Rectal smooth muscle tissue (tissue), 1 donor: ENCODE data around the gene EHBP1.
A peak's percentile ranks its signal among the peaks of the same experiment; 100 is the strongest.

Experiments
- H3K27ac ChIP-seq: one replicate; pipeline ENCODE4 v1.7.0; 2013; ENCODE audit warnings: low read depth, low read length, inconsistent platforms
- H3K27me3 ChIP-seq: one replicate; pipeline ENCODE4 v1.7.0; 2013; ENCODE audit warnings: low read length; ENCODE audit not compliant: control insufficient read depth, insufficient read depth
- H3K36me3 ChIP-seq: one replicate; pipeline ENCODE4 v1.7.0; 2013; ENCODE audit warnings: low read length; ENCODE audit not compliant: control insufficient read depth, insufficient read depth
- H3K4me1 ChIP-seq: one replicate; pipeline ENCODE4 v1.7.0; 2013; ENCODE audit warnings: low read length; ENCODE audit not compliant: control insufficient read depth, insufficient read depth
- H3K4me3 ChIP-seq: one replicate; pipeline ENCODE4 v1.7.0; 2013; ENCODE audit warnings: low read length
- H3K9ac ChIP-seq: one replicate; pipeline ENCODE4 v1.7.0; 2013; ENCODE audit warnings: low read length

Gene EHBP1

DNA sequence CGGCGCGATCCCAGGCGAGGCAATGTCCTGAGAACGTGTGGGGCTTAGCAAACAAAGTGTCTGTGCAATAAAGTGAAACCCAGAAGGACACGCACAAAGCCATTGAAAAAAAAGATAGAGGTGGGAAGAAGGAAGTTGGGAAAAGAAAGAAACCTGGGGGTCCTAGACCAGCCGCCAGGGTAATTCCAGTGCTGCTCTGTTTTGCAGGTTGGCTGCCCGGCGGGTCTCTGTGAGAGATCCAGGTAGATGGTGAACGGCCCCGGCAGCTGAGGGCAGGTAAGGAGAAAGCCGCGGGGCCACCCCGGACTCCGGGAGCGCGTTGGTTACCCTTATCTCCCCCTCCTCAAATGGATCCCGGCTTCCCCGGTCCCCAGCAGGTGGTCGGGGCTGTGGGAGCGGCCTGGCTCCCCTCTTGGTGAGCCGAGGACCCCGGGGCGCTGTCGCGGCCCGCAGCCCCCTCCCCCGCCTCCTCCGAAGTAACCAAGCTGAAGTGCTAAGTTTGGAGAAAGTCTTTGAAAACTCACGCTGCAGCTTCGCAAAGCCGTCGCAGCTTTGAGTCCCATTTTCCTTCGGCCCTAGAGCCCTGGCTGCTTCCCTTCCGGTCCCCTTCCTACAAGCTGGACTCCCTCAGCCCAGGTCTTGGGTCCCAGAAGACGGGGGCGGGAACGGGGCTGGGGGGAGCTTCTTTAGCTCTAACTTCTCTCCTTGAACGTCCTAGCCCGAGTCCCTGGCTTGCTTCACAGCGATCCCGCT is 345.7 kb downstream of the EHBP1 start:
- H3K9ac ChIP-seq = no peak overlapping the region
- H3K27me3 ChIP-seq = peaks cover 63% of the 10 kb centered on the region

DNA sequence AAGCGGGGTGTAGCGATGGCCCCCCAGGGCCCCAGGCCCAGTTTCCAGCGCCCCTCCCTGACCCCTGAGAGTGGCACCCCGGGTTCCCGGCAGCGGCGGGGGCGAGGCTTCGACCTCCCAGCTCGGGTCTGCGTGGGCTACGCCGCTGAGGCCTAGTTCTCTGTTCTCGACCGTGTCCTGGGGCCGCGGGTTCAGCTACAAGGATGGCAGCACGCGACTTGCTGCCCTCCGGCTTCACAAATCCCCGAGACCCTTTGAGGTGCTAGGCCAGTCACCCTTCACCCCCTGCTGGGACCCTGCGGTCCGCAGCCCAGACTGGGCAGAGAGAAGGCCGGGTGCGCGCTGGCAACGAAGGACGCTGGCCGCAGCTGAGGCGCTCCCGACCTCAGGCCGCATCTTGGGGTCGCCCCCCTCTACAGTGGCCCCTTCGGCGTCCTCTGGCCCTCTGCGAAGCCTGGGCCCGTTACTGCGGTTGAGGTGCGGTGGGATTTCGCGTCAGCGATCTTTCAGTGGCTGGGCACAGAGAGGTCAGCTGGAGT is 346.4 kb downstream of the EHBP1 start:
- no peaks in the 10 kb centered on the region for H3K36me3 ChIP-seq
- H3K4me1 ChIP-seq = peaks cover 13% of the 10 kb centered on the region
- H3K27ac ChIP-seq = no peak overlapping the region
- H3K4me3 ChIP-seq = no peak overlapping the region
- H3K9ac ChIP-seq = no peak overlapping the region
- peaks cover 69% of the 10 kb centered on the region for H3K27me3 ChIP-seq

More for the DNA sequence above, 345.7 kb downstream of the EHBP1 start:
- H3K36me3 ChIP-seq = no peaks in the 10 kb centered on the region
- H3K4me1 ChIP-seq = peaks cover 13% of the 10 kb centered on the region
- H3K4me3 ChIP-seq = peak overlapping the region; percentile 55
- no peak overlapping the region for H3K27ac ChIP-seq

DNA sequence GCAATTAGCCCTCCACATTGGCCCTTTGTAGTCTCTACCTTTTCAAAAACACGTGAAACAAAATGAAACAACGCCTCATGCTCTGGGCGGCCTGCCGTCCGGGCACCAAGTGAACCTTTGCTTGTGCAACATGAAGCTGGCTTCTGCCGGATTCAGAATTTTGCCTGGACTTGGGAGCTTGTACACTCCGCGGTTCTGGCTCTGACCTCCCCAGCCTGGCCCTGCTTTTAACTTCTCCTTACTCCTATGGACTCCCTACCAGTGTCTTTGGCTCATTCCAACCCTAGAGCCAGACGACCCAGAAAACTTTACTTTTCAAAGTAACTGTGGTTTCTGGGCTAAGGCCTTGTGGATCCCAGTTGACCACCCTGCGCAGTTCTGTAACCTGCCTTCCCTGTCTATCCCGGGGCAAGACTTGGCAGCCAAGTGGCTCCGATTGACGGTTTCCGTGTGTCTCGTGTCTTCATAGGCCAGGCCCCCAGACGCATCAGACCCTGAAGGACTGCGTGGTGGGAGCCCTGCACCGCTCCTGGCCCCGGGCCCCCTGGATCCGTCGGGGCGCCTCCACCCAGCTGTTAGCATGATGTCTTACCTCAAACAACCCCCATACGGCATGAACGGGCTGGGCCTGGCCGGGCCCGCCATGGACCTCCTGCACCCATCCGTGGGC is 347.0 kb downstream of the EHBP1 start:
- peaks cover 13% of the 10 kb centered on the region for H3K4me1 ChIP-seq
- H3K36me3 ChIP-seq = no peaks in the 10 kb centered on the region
- H3K4me3 ChIP-seq = no peak overlapping the region

DNA sequence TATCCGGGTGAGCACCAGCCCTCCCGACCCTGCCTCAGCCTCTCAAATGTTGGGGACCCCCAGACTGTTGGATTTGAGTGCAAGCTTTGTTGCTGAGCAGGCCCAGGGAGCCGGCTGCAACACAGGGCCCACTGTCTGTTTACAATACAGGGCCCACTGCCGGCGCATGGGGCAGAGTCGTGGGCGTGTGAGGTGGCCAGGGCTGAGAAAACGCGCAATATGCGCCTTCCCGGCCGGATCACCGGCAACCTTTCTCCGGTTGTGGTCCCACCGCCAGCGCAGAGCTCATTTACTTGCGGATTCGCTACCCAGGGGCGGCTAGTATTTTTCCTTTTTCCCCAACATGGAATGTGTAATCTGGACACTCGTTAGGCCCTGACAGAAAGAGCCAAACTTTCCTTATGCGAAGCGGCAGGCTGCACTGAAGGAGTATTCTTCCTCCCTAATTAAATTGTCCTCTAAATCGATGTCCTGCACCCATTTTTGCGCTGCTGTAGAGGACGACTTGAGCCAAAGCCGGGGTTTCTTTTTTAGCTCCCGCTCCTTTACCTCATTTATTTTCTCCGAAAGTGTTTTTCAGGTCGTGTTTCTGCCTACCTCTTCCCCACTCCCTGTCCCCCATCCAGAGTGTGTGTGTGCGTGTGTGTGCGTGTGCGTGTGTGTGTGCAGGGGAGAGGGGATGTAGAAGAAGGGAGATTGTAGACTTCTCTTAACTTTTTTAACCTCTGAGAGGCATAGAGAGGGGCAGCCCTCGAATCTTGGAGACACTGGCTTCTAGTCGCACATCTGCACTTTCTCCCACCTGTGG is 347.8 kb downstream of the EHBP1 start:
- H3K4me1 ChIP-seq = peaks cover 13% of the 10 kb centered on the region
- H3K27me3 ChIP-seq = peaks cover 74% of the 10 kb centered on the region
- no peak overlapping the region for H3K4me3 ChIP-seq
- no peaks in the 10 kb centered on the region for H3K36me3 ChIP-seq
- H3K9ac ChIP-seq = no peak overlapping the region
- H3K27ac ChIP-seq = no peak overlapping the region

More for the DNA sequence above, 347.0 kb downstream of the EHBP1 start:
- H3K27ac ChIP-seq = no peak overlapping the region
- peaks cover 74% of the 10 kb centered on the region for H3K27me3 ChIP-seq
- H3K9ac ChIP-seq = no peak overlapping the region

DNA sequence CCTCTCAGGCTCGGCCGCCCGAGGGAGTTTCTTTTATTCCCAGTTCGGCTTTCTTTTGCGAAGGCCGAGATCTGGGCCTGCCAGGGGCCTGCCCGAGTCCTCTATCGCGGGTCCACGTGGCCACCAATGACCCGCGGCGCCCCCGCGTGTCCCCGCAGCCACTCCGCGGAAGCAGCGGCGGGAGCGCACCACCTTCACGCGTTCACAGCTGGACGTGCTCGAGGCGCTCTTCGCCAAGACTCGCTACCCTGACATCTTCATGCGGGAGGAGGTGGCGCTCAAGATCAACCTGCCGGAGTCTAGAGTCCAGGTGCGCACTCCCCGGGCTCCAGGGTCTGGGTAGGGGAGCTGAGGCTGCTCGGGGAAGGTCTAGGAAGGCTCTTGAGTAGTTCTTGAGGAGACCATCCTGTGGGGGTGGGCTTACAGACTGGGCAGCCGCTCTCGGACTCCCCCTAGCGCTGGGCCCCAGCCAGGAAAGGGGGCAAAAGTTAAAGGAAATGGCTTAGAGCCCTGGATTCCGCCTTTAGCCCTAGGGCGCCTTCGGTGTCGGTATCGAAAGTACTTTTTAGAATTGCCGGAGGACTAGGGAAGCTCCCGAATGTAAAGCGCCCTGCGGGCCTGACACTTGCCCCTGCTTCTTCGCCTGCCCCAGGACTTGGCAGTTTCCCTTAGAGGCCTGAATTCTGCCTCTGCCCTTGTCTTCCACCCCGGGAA is 348.5 kb downstream of the EHBP1 start:
- no peak overlapping the region for H3K9ac ChIP-seq
- H3K4me3 ChIP-seq = peak overlapping the region; percentile 50
- H3K27ac ChIP-seq = no peak overlapping the region
- peaks cover 18% of the 10 kb centered on the region for H3K4me1 ChIP-seq
- peaks cover 75% of the 10 kb centered on the region for H3K27me3 ChIP-seq
- no peaks in the 10 kb centered on the region for H3K36me3 ChIP-seq

DNA sequence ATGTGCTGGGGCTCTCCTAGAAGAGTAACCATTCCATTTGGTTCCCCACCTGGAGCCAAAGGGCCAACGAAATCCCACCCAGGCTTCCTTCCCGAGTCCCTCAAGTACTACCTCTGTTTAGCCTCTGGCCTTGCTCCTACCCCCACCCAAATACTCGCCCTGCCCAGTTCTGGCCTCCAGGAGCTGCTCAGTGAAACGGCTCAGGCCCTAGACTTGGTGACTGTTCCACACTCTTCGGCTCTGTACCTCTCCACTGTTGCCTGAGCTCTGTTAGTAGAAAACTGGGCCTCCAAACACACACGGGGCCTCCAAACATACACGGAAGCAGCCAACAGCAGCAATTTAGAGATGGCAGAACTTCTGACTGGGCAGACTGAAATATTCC is 349.3 kb downstream of the EHBP1 start:
- peaks cover 75% of the 10 kb centered on the region for H3K27me3 ChIP-seq

DNA sequence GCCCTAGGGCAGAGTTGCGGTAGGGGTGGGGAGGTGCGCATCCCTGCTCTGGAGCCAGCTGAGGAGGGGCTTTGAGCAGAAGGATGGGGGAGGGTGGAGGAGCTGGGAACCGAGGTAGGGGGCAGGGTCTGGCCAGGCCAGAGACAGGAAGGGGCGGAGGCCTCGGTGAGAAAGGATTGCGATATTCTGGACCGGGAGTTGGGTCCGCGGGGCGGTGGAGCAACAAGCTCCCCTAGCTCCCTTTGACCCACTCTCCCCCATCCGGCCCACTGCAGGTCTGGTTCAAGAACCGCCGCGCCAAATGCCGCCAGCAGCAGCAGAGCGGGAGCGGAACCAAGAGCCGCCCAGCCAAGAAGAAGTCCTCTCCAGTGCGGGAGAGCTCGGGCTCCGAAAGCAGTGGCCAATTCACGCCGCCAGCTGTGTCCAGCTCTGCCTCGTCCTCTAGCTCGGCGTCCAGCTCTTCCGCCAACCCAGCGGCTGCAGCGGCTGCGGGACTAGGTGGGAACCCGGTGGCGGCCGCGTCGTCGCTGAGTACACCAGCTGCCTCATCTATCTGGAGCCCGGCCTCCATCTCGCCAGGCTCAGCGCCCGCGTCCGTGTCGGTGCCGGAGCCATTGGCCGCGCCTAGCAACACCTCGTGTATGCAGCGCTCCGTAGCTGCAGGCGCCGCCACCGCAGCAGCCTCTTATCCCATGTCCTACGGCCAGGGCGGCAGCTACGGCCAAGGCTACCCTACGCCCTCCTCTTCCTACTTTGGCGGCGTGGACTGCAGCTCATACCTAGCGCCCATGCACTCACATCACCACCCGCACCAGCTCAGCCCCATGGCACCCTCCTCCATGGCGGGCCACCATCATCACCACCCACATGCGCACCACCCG is 350.0 kb downstream of the EHBP1 start:
- Histone ChIP-seq H3K4me3 (no peak overlapping the region), H3K9ac (no peak overlapping the region), H3K27ac (no peak overlapping the region), H3K27me3 (peaks cover 75% of the 10 kb centered on the region), H3K36me3 (no peaks in the 10 kb centered on the region), H3K4me1 (peaks cover 12% of the 10 kb centered on the region)

More for the DNA sequence above, 349.3 kb downstream of the EHBP1 start:
- H3K9ac ChIP-seq = no peak overlapping the region
- H3K4me1 ChIP-seq = peaks cover 13% of the 10 kb centered on the region
- no peak overlapping the region for H3K4me3 ChIP-seq
- no peaks in the 10 kb centered on the region for H3K36me3 ChIP-seq
- H3K27ac ChIP-seq = no peak overlapping the region

DNA sequence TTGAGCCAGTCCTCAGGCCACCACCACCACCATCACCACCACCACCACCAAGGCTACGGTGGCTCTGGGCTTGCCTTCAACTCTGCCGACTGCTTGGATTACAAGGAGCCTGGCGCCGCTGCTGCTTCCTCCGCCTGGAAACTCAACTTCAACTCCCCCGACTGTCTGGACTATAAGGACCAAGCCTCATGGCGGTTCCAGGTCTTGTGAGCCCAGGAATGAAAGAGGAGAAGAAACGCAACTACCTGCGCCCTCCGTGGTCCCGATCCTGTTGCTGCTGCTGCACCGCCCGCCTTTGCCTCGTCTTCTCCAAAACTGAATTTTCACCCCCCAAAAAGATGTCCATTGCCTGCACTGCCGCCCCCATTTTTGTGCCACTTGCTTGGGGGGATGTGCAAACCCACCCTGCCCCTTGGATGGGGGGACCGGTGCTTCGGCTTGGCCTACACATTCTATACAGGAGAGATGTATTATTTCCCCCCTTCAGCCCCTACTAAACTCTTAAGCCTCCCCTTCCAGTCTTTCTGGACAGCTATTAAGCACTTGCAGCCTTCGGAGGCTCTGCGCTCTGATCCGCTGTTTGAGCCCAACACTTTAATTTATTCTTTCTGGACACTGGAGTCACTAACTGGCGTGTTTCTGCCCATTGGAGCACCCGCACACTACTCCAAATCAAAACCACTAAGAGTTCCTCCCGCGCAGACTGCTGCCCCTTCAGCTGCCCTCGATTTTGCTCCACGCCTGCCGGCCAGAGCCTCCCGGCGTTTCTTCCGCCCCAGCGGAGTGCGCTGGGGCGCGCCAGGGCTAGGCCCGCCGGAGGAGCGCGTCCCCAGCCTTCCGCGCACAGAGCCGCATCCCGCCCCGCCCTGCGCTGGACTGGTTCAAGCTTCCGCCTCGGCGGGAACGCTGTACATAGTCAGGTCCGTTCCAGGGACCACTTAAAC is 350.9 kb downstream of the EHBP1 start:
- Histone ChIP-seq H3K36me3 (no peaks in the 10 kb centered on the region), H3K27ac (no peak overlapping the region), H3K9ac (no peak overlapping the region), H3K27me3 (peaks cover 70% of the 10 kb centered on the region), H3K4me3 (peak overlapping the region; percentile 15), H3K4me1 (peaks cover 10% of the 10 kb centered on the region)

DNA sequence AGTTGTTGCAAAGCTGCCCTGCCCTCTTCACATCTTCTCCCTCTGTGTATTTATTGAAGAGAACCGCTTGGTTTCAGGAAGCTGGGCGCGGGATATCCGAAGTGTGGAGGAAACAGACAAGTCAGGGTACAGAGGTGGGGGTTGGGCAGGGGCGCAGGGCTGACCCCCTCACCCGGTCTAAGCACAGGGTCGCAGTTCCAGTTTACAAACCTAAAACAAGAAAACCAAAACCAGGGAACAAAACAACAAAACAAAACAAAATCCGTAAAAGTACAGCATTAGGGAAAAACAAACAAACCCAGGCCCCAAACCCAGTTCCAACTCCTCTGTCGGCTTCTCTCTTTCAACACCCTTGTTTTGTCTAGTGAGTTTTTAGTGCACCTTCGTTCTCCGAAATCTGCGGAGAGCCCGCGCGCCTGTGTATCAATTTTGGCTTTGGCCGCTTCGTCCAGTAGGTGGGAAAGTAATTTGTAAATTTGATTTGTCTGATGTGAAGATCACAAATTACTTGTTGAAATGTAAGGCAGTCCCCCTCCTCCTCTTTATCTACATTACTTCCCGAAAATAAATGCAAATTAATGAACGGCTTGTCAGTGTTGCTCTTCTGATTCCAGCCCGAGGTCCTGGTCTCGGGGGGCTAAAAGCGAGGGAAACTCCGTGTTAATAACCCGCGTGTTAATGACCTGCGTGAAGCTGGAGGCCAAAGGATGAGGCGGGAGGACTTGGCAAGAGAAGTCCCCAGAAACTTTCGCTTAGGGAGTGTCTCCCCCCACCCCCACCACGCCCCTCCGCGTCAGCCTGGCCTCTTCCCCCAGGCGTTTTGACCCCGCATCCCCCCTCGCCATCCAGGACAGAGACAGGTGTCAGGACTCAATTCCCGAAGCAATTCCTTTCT is 352.0 kb downstream of the EHBP1 start:
- Histone ChIP-seq H3K27ac (no peak overlapping the region), H3K9ac (no peak overlapping the region), H3K36me3 (no peaks in the 10 kb centered on the region), H3K4me1 (peaks cover 10% of the 10 kb centered on the region), H3K27me3 (peaks cover 62% of the 10 kb centered on the region), H3K4me3 (no peak overlapping the region)
